Measurements from ENCODE around the gene TBC1D22B.

The TBC1D22B gene

DNA sequence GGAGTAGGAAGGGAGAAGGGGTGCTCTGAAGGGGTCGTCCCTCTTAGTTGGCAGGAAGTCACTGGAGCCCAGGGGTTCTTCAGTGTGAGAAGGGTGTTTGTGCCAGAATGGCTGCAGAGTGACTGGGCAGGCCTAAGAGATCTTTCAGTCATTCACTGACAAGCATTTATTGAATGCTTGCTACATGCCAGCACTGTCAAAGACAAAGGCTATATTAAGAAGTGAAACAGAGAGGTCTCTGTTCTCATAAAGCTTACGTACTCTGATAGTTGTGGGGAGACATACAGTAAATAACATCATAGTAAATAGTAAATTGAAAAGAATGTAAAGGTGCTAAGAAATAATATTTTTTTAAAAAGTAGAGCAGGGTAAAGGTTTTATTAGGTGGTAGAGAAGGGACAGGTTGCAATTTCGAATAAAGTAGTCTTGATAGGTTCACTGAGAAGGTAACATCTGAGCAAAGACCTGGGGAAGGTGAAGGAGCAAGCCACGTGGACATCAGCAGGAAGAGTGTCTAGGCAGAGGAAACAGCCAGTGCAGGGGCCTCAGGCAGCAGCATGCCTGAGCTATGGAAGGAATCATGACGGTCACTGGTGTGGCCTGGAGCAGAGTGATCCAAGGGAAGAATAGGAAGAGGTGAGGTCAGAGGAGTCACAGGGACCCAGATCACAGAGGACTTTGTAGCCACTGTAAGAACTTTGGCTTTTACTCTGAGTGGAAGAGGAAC, 59.9 kb downstream of the TBC1D22B start:
- peaks cover 92% of the 10 kb centered on the region; the same call in 1 of the 2 replicates for H3K36me3 ChIP-seq (ENCODE audit: insufficient read depth, low read length)
- no peak overlapping the region for H2AFZ ChIP-seq (ENCODE audit: low read length)
- H3K4me3 ChIP-seq (ENCODE audit: low read length, poor library complexity, severe bottlenecking), result no peak overlapping the region

GRCh38 chr6:37319156-37319555, 61.6 kb downstream of the TBC1D22B start:
- H3F3A ChIP-seq (ENCODE audit: low read depth), result no peaks in the 10 kb centered on the region
- H4K20me1 ChIP-seq (ENCODE audit: insufficient read depth, low read length, poor library complexity, severe bottlenecking), result no peaks in the 10 kb centered on the region
- no peaks in the 10 kb centered on the region for H3K27me3 ChIP-seq (ENCODE audit: insufficient read depth, low read length, poor library complexity, severe bottlenecking)
- H2AFZ ChIP-seq (ENCODE audit: low read length), result no peak overlapping the region
- TF ChIP-seq EZH2phosphoT487 (IDR thresholded peaks at IDR 0.05; ENCODE audit: borderline replicate concordance) (no peak), CTCF (conservative IDR thresholded peaks at IDR 0.05; ENCODE audit: low read length) (no peak)
- no peaks in the 10 kb centered on the region for H3K79me2 ChIP-seq (ENCODE audit: insufficient read depth, low read length)
- no peak overlapping the region for H3K4me2 ChIP-seq (ENCODE audit: low read depth, low read length, poor library complexity, severe bottlenecking)
- H3K4me3 ChIP-seq (ENCODE audit: low read length, poor library complexity, severe bottlenecking), result no peak overlapping the region
- no peaks in the 10 kb centered on the region for H3K9me2 ChIP-seq (replicated peaks; ENCODE audit: low read depth, low read length)
- no peak overlapping the region for H3K9ac ChIP-seq (ENCODE audit: low read depth, low read length, poor library complexity, severe bottlenecking)
- no peaks in the 10 kb centered on the region for H3K9me3 ChIP-seq (ENCODE audit: insufficient read depth, low read depth, low read length)
- H3K4me1 ChIP-seq (ENCODE audit: insufficient read depth, low read length, poor library complexity, severe bottlenecking), result peaks cover 5% of the 10 kb centered on the region
- H3K36me3 ChIP-seq (ENCODE audit: insufficient read depth, low read length), result peaks cover 83% of the 10 kb centered on the region; the same call in 1 of the 2 replicates

More for the DNA sequence above, 59.9 kb downstream of the TBC1D22B start:
- H3K4me2 ChIP-seq (ENCODE audit: low read depth, low read length, poor library complexity, severe bottlenecking), result no peak overlapping the region
- H3K79me2 ChIP-seq (ENCODE audit: insufficient read depth, low read length), result no peaks in the 10 kb centered on the region
- no peak overlapping the region for H3K9ac ChIP-seq (ENCODE audit: low read depth, low read length, poor library complexity, severe bottlenecking)
- H4K20me1 ChIP-seq (ENCODE audit: insufficient read depth, low read length, poor library complexity, severe bottlenecking), result no peaks in the 10 kb centered on the region
- H3K4me1 ChIP-seq (ENCODE audit: insufficient read depth, low read length, poor library complexity, severe bottlenecking), result peaks cover 5% of the 10 kb centered on the region
- no peaks in the 10 kb centered on the region for H3K9me3 ChIP-seq (ENCODE audit: insufficient read depth, low read depth, low read length)
- no peak for TF ChIP-seq EZH2phosphoT487 (IDR thresholded peaks at IDR 0.05; ENCODE audit: borderline replicate concordance)
- TF ChIP-seq CTCF (conservative IDR thresholded peaks at IDR 0.05; ENCODE audit: low read length), result no peak
- H3K9me2 ChIP-seq (replicated peaks; ENCODE audit: low read depth, low read length), result no peaks in the 10 kb centered on the region
- no peaks in the 10 kb centered on the region for H3K27me3 ChIP-seq (ENCODE audit: insufficient read depth, low read length, poor library complexity, severe bottlenecking)
- no peaks in the 10 kb centered on the region for H3F3A ChIP-seq (ENCODE audit: low read depth)

- no peak overlapping the region for H3K4me3 ChIP-seq (ENCODE audit: low read length, poor library complexity, severe bottlenecking)
- H3K4me2 ChIP-seq (ENCODE audit: low read depth, low read length, poor library complexity, severe bottlenecking), result no peak overlapping the region
- no peak overlapping the region for H3K9ac ChIP-seq (ENCODE audit: low read depth, low read length, poor library complexity, severe bottlenecking)
- no peaks in the 10 kb centered on the region for H3K9me2 ChIP-seq (replicated peaks; ENCODE audit: low read depth, low read length)
- no peaks in the 10 kb centered on the region for H3F3A ChIP-seq (ENCODE audit: low read depth)
- no peaks in the 10 kb centered on the region for H3K79me2 ChIP-seq (ENCODE audit: insufficient read depth, low read length)
- no peaks in the 10 kb centered on the region for H3K4me1 ChIP-seq (ENCODE audit: insufficient read depth, low read length, poor library complexity, severe bottlenecking)
- peaks cover 77% of the 10 kb centered on the region; the same call in 1 of the 2 replicates for H3K36me3 ChIP-seq (ENCODE audit: insufficient read depth, low read length)
- TF ChIP-seq EZH2phosphoT487 (IDR thresholded peaks at IDR 0.05; ENCODE audit: borderline replicate concordance), result no peak
- no peak for TF ChIP-seq CTCF (conservative IDR thresholded peaks at IDR 0.05; ENCODE audit: low read length)
- no peaks in the 10 kb centered on the region for H3K9me3 ChIP-seq (ENCODE audit: insufficient read depth, low read depth, low read length)
- no peak overlapping the region for H2AFZ ChIP-seq (ENCODE audit: low read length)
- H4K20me1 ChIP-seq (ENCODE audit: insufficient read depth, low read length, poor library complexity, severe bottlenecking), result no peaks in the 10 kb centered on the region
- H3K27me3 ChIP-seq (ENCODE audit: insufficient read depth, low read length, poor library complexity, severe bottlenecking), result no peaks in the 10 kb centered on the region
Observed at GRCh38 chr6:37319856-37320480, 62.4 kb downstream of the TBC1D22B start.

Data from Loucy (cell line).